Mesothelial cell of epicardium (in vitro differentiated cells): ENCODE data around the gene C16orf92. TPM values are rescaled to one million over a fixed set of nuclear protein-coding genes. Genes with fewer than 3 reads are reported as not detected.

Experiments used
- DNase-seq, 2 experiments: peaks; one replicate each; pipeline ENCODE4 v3.0.0; 2021; ENCODE audit warnings: low spot score in 2 of 2; ENCODE audit not compliant: unreplicated experiment in 2 of 2
- H3K27ac Mint-ChIP-seq: 2 replicates; pipeline ENCODE4 v1.8.0; 2021; ENCODE audit warnings: mixed read lengths
- H3K27me3 Mint-ChIP-seq: 2 replicates; pipeline ENCODE4 v1.8.0; 2021; ENCODE audit warnings: low read depth, mixed read lengths
- H3K36me3 Mint-ChIP-seq: 2 replicates; pipeline ENCODE4 v1.8.0; 2021; ENCODE audit warnings: mixed read lengths
- H3K4me1 Mint-ChIP-seq: 2 replicates; pipeline ENCODE4 v1.8.0; 2021; ENCODE audit warnings: mixed read lengths
- H3K4me3 Mint-ChIP-seq: 2 replicates; pipeline ENCODE4 v1.8.0; 2021; ENCODE audit warnings: mild to moderate bottlenecking, moderate library complexity, mixed read lengths
- H3K9me3 Mint-ChIP-seq: 2 replicates; pipeline ENCODE4 v1.8.0; 2021; ENCODE audit warnings: mixed read lengths
- CTCF ChIP-seq: fragments of 200-600 bp; sonication (generic); IDR thresholded peaks from one replicate; pipeline ENCODE4 v1.5.0; 2021; ENCODE audit warnings: antibody characterized with exemption; ENCODE audit not compliant: unreplicated experiment
- total RNA-seq: library from RNA; stranded (reverse); gene quantifications from 3 replicates; pipeline ENCODE4 v1.2.1, GENCODE V29; 2021

C16orf92 gene
- total RNA-seq, 1 donor from 2014 or later = not detected

GRCh38 chr16:30041841-30042240 lies 18.8 kb downstream of the C16orf92 start:
- H3K27ac Mint-ChIP-seq = no peak overlapping the region
- H3K4me3 Mint-ChIP-seq = no peak overlapping the region
- peak; percentile 60 for TF ChIP-seq CTCF
- no peaks in the 10 kb centered on the region for H3K9me3 Mint-ChIP-seq
- peaks cover 19% of the 10 kb centered on the region for H3K27me3 Mint-ChIP-seq
- no peaks in the 10 kb centered on the region for H3K36me3 Mint-ChIP-seq
- no peaks in the 10 kb centered on the region for H3K4me1 Mint-ChIP-seq
- DNase-seq = no peak

- Mint-ChIP-seq H3K4me3 (no peak overlapping the region), H3K27ac (no peak overlapping the region), H3K4me1 (no peaks in the 10 kb centered on the region), H3K27me3 (peaks cover 4% of the 10 kb centered on the region), H3K9me3 (no peaks in the 10 kb centered on the region), H3K36me3 (no peaks in the 10 kb centered on the region)
- no peak for TF ChIP-seq CTCF
- DNase-seq = no peak
These were observed 23.2 kb downstream of the C16orf92 start for GRCh38 chr16:30046178-30046577.

- Mint-ChIP-seq H3K4me1 (no peaks in the 10 kb centered on the region), H3K27ac (no peak overlapping the region), H3K9me3 (no peaks in the 10 kb centered on the region), H3K36me3 (no peaks in the 10 kb centered on the region), H3K27me3 (peaks cover 4% of the 10 kb centered on the region), H3K4me3 (no peak overlapping the region)
- TF ChIP-seq CTCF = no peak
- DNase-seq = no peak
These were observed 23.6 kb downstream of the C16orf92 start for GRCh38 chr16:30046588-30046987.

- Mint-ChIP-seq H3K9me3 (no peaks in the 10 kb centered on the region), H3K36me3 (no peaks in the 10 kb centered on the region), H3K4me1 (peaks cover 14% of the 10 kb centered on the region), H3K4me3 (no peak overlapping the region), H3K27ac (no peak overlapping the region), H3K27me3 (peaks cover 2% of the 10 kb centered on the region)
- TF ChIP-seq CTCF = no peak
- no peak for DNase-seq
These were observed 26.9 kb downstream of the C16orf92 start for GRCh38 chr16:30049871-30050270.

- Mint-ChIP-seq H3K4me3 (peak overlapping the region; percentile 59), H3K4me1 (peaks cover 17% of the 10 kb centered on the region), H3K36me3 (no peaks in the 10 kb centered on the region), H3K27ac (peak overlapping the region; percentile 75), H3K9me3 (no peaks in the 10 kb centered on the region), H3K27me3 (no peaks in the 10 kb centered on the region)
- DNase-seq = no peak
- no peak for TF ChIP-seq CTCF
These were observed 28.5 kb downstream of the C16orf92 start for GRCh38 chr16:30051518-30051917.
